Neural cell (in vitro differentiated cells): ENCODE measurements around the gene GCFC2. TPM values are rescaled to one million over a fixed set of nuclear protein-coding genes. Genes with fewer than 3 reads are reported as not detected.

Experiments used
- H2AFZ ChIP-seq: fragments of 200-600, 300-800 bp; sonication (generic), shearing (Covaris generic); 2 replicates; pipeline ENCODE4 v1.6.0; 2014; ENCODE audit warnings: low read depth, mild to moderate bottlenecking, antibody characterized with exemption, low read length, moderate library complexity
- H3F3A ChIP-seq: fragments of 200-600 bp; shearing (Covaris generic); 2 replicates; pipeline ENCODE4 v1.6.1; 2016; ENCODE audit warnings: mild to moderate bottlenecking, moderate library complexity, mixed read lengths, antibody characterized with exemption, low read length; ENCODE audit not compliant: insufficient read depth, poor library complexity, severe bottlenecking
- H3K27ac ChIP-seq: fragments of 200-600, 300-800 bp; sonication (generic), shearing (Covaris generic); 2 replicates; pipeline ENCODE4 v1.5.1; 2014; ENCODE audit warnings: mild to moderate bottlenecking, low read length, moderate library complexity
- H3K27me3 ChIP-seq: fragments of 300-800, 200-600 bp; sonication (generic), shearing (Covaris generic); 2 replicates; pipeline ENCODE4 v1.6.0; 2014; ENCODE audit warnings: mild to moderate bottlenecking, low read depth, low read length, moderate library complexity; ENCODE audit not compliant: insufficient read depth
- H3K36me3 ChIP-seq: fragments of 300-800, 200-600 bp; sonication (generic), shearing (Covaris generic); 2 replicates; pipeline ENCODE4 v1.5.1; 2014; ENCODE audit warnings: mild to moderate bottlenecking, antibody characterized with exemption, low read length, moderate library complexity; ENCODE audit not compliant: insufficient read depth
- H3K4me2 ChIP-seq: fragments of 300-800, 200-600 bp; sonication (generic), shearing (Covaris generic); 2 replicates; pipeline ENCODE4 v1.6.0; 2014; ENCODE audit warnings: mild to moderate bottlenecking, low read length
- H3K4me3 ChIP-seq: fragments of 300-800, 200-600 bp; sonication (generic), shearing (Covaris generic); 2 replicates; pipeline ENCODE4 v1.5.1; 2014; ENCODE audit warnings: mild to moderate bottlenecking, low read length, moderate library complexity
- H3K79me2 ChIP-seq: fragments of 200-600 bp; shearing (Covaris generic); replicated peaks from 2 replicates; pipeline ENCODE4 v1.6.0; 2014; ENCODE audit warnings: mild to moderate bottlenecking, low read length, moderate library complexity; ENCODE audit not compliant: insufficient read depth
- H3K9ac ChIP-seq: fragments of 300-800, 200-600 bp; sonication (generic), shearing (Covaris generic); 2 replicates; pipeline ENCODE4 v1.6.1; 2016; ENCODE audit warnings: mild to moderate bottlenecking, low read length, mixed read lengths
- H3K9me2 ChIP-seq: fragments of 200-600 bp; shearing (Covaris generic); 2 replicates; pipeline ENCODE4 v1.6.1; 2016; ENCODE audit warnings: mild to moderate bottlenecking, low read length, mixed read lengths; ENCODE audit not compliant: insufficient read depth
- H3K9me3 ChIP-seq: fragments of 200-600, 300-800 bp; sonication (generic), shearing (Covaris generic); 2 replicates; pipeline ENCODE4 v1.6.1; 2016; ENCODE audit warnings: mild to moderate bottlenecking, mixed run types, low read length, moderate library complexity, mixed read lengths
- H4K20me1 ChIP-seq: fragments of 200-600 bp; shearing (Covaris generic); 2 replicates; pipeline ENCODE4 v1.6.1; 2016; ENCODE audit warnings: mild to moderate bottlenecking, mixed run types; ENCODE audit not compliant: insufficient read depth
- EP300 ChIP-seq: fragments of 450-650 bp; conservative IDR thresholded peaks from 2 replicates; pipeline ENCODE4 v1.6.1; 2014; ENCODE audit warnings: antibody characterized with exemption, mild to moderate bottlenecking, moderate library complexity; ENCODE audit not compliant: poor library complexity, severe bottlenecking
- EZH2 ChIP-seq: fragments of 200-600, 300-800 bp; shearing (Covaris generic), sonication (generic); IDR thresholded peaks from 2 replicates; pipeline ENCODE4 v1.6.1; 2014; ENCODE audit warnings: antibody characterized with exemption, low read length, borderline replicate concordance, mild to moderate bottlenecking; ENCODE audit not compliant: insufficient read depth, poor library complexity, severe bottlenecking
- MXI1 ChIP-seq: fragments of 450-650 bp; conservative IDR thresholded peaks from 2 replicates; pipeline ENCODE4 v1.6.1; 2014; ENCODE audit warnings: antibody characterized with exemption, mild to moderate bottlenecking; ENCODE audit not compliant: poor library complexity, severe bottlenecking
- POLR2AphosphoS5 ChIP-seq: IDR thresholded peaks from 2 replicates; pipeline ENCODE4 v1.6.1; 2012
- RAD21 ChIP-seq: fragments of 450-650 bp; conservative IDR thresholded peaks from 2 replicates; pipeline ENCODE4 v1.6.1; 2014; ENCODE audit warnings: antibody characterized with exemption, mild to moderate bottlenecking, moderate library complexity
- SMC3 ChIP-seq: fragments of 450-650 bp; conservative IDR thresholded peaks from 2 replicates; pipeline ENCODE4 v1.6.1; 2014; ENCODE audit warnings: antibody characterized with exemption, mild to moderate bottlenecking, moderate library complexity; ENCODE audit not compliant: poor library complexity
- TAF1 ChIP-seq: IDR thresholded peaks from 2 replicates; pipeline ENCODE4 v1.6.1; 2012; ENCODE audit warnings: low read depth
- polyA plus RNA-seq: library from polyadenylated mRNA; depleted of rRNA; stranded (reverse); fragments of >200 nt; gene quantifications from 2 replicates; pipeline ENCODE4 v1.2.3, GENCODE V29; 2014
- TF ChIP-seq, protein P1 (sequence below): IDR thresholded peaks from 2 replicates; pipeline ENCODE4 v1.6.1; 2012; ENCODE audit warnings: borderline replicate concordance
- TF ChIP-seq, protein P2 (sequence below): fragments of 450-650 bp; IDR thresholded peaks from 2 replicates; pipeline ENCODE4 v1.5.1; 2014; ENCODE audit warnings: antibody characterized with exemption, mild to moderate bottlenecking, moderate library complexity; ENCODE audit not compliant: poor library complexity, severe bottlenecking

GCFC2 gene
- polyA plus RNA-seq, 1 donor from 2014 or later = 2.5 TPM

DNA sequence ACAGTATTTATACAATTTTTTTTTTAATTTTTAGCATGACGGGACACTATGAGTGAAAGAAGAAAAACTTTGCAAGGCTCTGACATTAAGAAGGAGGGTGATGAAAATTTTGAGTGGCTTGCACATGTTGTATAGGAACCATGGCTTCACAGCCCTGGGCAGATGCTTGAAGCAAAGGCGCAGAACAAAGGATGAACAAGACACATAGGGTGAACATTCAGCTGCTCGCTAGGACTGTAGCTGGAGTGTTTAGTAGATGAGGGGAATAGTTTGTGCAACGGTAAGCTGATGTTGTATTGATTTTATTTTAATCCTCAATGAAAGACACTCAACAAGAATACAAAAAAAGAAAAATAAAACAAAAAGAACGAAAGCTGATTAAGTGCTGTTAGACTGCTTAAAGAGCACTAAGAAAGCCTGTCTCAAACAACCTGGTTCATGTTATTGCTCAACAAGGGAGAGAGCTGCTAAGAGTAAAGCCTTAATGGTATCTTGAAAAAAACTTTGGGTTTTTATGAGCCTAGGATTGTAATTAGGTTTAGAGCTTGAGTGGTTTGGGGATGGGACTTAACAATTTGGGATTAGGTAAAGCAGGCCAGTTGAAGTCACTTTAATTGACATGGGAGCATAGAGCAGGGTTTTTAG is 41.2 kb upstream of the GCFC2 start:
- TF ChIP-seq POLR2AphosphoS5 (no peak), TAF1 (no peak), MXI1 (no peak), EZH2 (no peak), EP300 (no peak), RAD21 (no peak), SMC3 (no peak)
- TF ChIP-seq, protein P1, sequence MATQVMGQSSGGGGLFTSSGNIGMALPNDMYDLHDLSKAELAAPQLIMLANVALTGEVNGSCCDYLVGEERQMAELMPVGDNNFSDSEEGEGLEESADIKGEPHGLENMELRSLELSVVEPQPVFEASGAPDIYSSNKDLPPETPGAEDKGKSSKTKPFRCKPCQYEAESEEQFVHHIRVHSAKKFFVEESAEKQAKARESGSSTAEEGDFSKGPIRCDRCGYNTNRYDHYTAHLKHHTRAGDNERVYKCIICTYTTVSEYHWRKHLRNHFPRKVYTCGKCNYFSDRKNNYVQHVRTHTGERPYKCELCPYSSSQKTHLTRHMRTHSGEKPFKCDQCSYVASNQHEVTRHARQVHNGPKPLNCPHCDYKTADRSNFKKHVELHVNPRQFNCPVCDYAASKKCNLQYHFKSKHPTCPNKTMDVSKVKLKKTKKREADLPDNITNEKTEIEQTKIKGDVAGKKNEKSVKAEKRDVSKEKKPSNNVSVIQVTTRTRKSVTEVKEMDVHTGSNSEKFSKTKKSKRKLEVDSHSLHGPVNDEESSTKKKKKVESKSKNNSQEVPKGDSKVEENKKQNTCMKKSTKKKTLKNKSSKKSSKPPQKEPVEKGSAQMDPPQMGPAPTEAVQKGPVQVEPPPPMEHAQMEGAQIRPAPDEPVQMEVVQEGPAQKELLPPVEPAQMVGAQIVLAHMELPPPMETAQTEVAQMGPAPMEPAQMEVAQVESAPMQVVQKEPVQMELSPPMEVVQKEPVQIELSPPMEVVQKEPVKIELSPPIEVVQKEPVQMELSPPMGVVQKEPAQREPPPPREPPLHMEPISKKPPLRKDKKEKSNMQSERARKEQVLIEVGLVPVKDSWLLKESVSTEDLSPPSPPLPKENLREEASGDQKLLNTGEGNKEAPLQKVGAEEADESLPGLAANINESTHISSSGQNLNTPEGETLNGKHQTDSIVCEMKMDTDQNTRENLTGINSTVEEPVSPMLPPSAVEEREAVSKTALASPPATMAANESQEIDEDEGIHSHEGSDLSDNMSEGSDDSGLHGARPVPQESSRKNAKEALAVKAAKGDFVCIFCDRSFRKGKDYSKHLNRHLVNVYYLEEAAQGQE = no peak
- TF ChIP-seq, protein P2, sequence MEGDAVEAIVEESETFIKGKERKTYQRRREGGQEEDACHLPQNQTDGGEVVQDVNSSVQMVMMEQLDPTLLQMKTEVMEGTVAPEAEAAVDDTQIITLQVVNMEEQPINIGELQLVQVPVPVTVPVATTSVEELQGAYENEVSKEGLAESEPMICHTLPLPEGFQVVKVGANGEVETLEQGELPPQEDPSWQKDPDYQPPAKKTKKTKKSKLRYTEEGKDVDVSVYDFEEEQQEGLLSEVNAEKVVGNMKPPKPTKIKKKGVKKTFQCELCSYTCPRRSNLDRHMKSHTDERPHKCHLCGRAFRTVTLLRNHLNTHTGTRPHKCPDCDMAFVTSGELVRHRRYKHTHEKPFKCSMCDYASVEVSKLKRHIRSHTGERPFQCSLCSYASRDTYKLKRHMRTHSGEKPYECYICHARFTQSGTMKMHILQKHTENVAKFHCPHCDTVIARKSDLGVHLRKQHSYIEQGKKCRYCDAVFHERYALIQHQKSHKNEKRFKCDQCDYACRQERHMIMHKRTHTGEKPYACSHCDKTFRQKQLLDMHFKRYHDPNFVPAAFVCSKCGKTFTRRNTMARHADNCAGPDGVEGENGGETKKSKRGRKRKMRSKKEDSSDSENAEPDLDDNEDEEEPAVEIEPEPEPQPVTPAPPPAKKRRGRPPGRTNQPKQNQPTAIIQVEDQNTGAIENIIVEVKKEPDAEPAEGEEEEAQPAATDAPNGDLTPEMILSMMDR = no peak
- H4K20me1 ChIP-seq = no peaks in the 10 kb centered on the region
- no peaks in the 10 kb centered on the region for H3K79me2 ChIP-seq
- no peaks in the 10 kb centered on the region for H3K27me3 ChIP-seq
- no peak overlapping the region for H3K4me2 ChIP-seq
- H3K4me3 ChIP-seq = no peak overlapping the region
- no peaks in the 10 kb centered on the region for H3F3A ChIP-seq
- no peak overlapping the region for H2AFZ ChIP-seq
- no peak overlapping the region for H3K27ac ChIP-seq
- no peaks in the 10 kb centered on the region for H3K9me3 ChIP-seq
- H3K36me3 ChIP-seq = no peaks in the 10 kb centered on the region
- no peaks in the 10 kb centered on the region for H3K9me2 ChIP-seq
- no peak overlapping the region for H3K9ac ChIP-seq

DNA sequence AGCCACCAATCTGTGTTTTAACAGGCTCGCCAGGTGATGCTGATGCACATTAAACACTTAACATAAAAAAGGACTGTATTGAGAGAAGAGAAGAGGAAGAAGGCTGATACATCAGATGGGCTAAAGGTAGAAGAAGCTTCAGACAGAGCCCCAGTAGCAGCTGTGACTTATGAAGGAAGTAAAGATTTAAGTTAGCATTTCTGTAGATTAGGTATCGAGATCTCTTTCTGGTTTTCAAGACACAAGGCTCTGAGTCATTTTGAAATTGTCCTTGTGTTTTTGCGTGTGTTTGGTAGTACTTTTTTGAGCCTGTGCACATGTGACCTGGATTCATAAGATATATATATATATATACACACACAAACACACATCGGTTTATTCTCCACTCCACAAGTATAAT is 40.6 kb upstream of the GCFC2 start:
- Histone ChIP-seq H3K9me2 (no peaks in the 10 kb centered on the region), H4K20me1 (no peaks in the 10 kb centered on the region), H3K4me3 (no peak overlapping the region), H3K27me3 (no peaks in the 10 kb centered on the region), H3K79me2 (no peaks in the 10 kb centered on the region), H3K9ac (no peak overlapping the region), H3K9me3 (no peaks in the 10 kb centered on the region), H3F3A (no peaks in the 10 kb centered on the region), H3K4me2 (no peak overlapping the region), H3K36me3 (no peaks in the 10 kb centered on the region), H3K27ac (no peak overlapping the region), H2AFZ (no peak overlapping the region)
- TF ChIP-seq POLR2AphosphoS5 (no peak), RAD21 (no peak), EZH2 (no peak), TAF1 (no peak), SMC3 (no peak), EP300 (no peak), MXI1 (no peak)
- TF ChIP-seq, protein P2 = no peak
- TF ChIP-seq, protein P1 = no peak
